NCI-H2107 treated with DMSO at 0.1 percent for 48 hours (cell line): ENCODE measurements around the gene HYI.

Source experiments
- DNase-seq: peaks from one replicate; lab custom pipeline; 2025; ENCODE audit not compliant: unreplicated experiment; lab: John Stamatoyannopoulos, UW

Gene HYI

GRCh38 chr1:43445606-43446387 is 7.9 kb downstream of the HYI start:
- no peak for DNase-seq

GRCh38 chr1:43444836-43445235 is 8.9 kb downstream of the HYI start:
- no peak for DNase-seq

GRCh38 chr1:43444151-43444828 is 9.4 kb downstream of the HYI start:
- no peak for DNase-seq

GRCh38 chr1:43443197-43443946 is 10.4 kb downstream of the HYI start:
- no peak for DNase-seq

- no peak for DNase-seq
These were observed 11.0 kb downstream of the HYI start for GRCh38 chr1:43442756-43443155.

- DNase-seq: no peak
These were observed 11.7 kb downstream of the HYI start for GRCh38 chr1:43441894-43442637.

GRCh38 chr1:43441166-43441893 is 12.4 kb downstream of the HYI start:
- no peak for DNase-seq

- DNase-seq: peak; percentile 90
These were observed 13.4 kb downstream of the HYI start for GRCh38 chr1:43440358-43440757.

GRCh38 chr1:43439781-43440180 is 13.9 kb downstream of the HYI start:
- DNase-seq: peak; percentile 99

- no peak for DNase-seq
These were observed 14.7 kb downstream of the HYI start for GRCh38 chr1:43438953-43439581.

GRCh38 chr1:43438576-43438952 is 15.2 kb downstream of the HYI start:
- DNase-seq: no peak

- DNase-seq: no peak
These were observed 15.7 kb downstream of the HYI start for GRCh38 chr1:43438006-43438405.

- no peak for DNase-seq
These were observed 16.4 kb downstream of the HYI start for GRCh38 chr1:43437031-43437973.

GRCh38 chr1:43436371-43436770 is 17.4 kb downstream of the HYI start:
- DNase-seq: no peak

- no peak for DNase-seq
These were observed 18.3 kb downstream of the HYI start for GRCh38 chr1:43435146-43436145.

GRCh38 chr1:43434256-43434655 is 19.5 kb downstream of the HYI start:
- no peak for DNase-seq

GRCh38 chr1:43432907-43433306 is 20.8 kb downstream of the HYI start:
- no peak for DNase-seq
